Thoracic aorta (tissue), 2 donors: ENCODE results near the gene PTCHD4. TPM values are rescaled to one million over a fixed set of nuclear protein-coding genes. Genes with fewer than 3 reads are reported as not detected.

Experiments used
- ATAC-seq: fragments of 150-250 bp; one replicate; pipeline ENCODE4 v1.8.0; 2017; ENCODE audit warnings: low read depth; ENCODE audit not compliant: insufficient number of reproducible peaks, low FRiP score
- DNase-seq: peaks from one replicate; pipeline ENCODE4 v3.0.0-alpha.2; 2020; ENCODE audit warnings: low spot score
- H3K27ac ChIP-seq, 2 donors: fragments of 200-600 bp; sonication (generic); 1 replicate in 1 of 2; 2 replicates in 1 of 2; pipeline ENCODE4 v1.5.1; 2016; ENCODE audit warnings: mild to moderate bottlenecking in 2 of 2, moderate library complexity in 2 of 2
- H3K27me3 ChIP-seq: fragments of 200-600 bp; sonication (generic); replicated peaks from 2 replicates; pipeline ENCODE4 v1.6.0; 2016; ENCODE audit warnings: mild to moderate bottlenecking; ENCODE audit not compliant: insufficient read depth
- H3K36me3 ChIP-seq: fragments of 200-600 bp; sonication (generic); one replicate; pipeline ENCODE4 v1.5.1; 2016
- H3K4me1 ChIP-seq, 2 donors: fragments of 200-600 bp; sonication (generic); 1 replicate in 1 of 2; 2 replicates in 1 of 2; pipeline versions ENCODE4 v1.5.1 to v1.6.0; 2016; ENCODE audit warnings: low read depth in 2 of 2, mild to moderate bottlenecking in 1 of 2; ENCODE audit not compliant: control insufficient read depth in 1 of 2
- H3K4me3 ChIP-seq: fragments of 200-600 bp; sonication (generic); 2 replicates; pipeline ENCODE4 v1.5.1; 2016; ENCODE audit warnings: mild to moderate bottlenecking
- H3K9me3 ChIP-seq: fragments of 200-600 bp; sonication (generic); 2 replicates; pipeline ENCODE4 v1.5.1; 2016
- total RNA-seq, 2 donors: library from RNA; depleted of rRNA; stranded (reverse); fragments of >200 nt; gene quantifications; one replicate each; pipeline versions ENCODE4 v1.1.0 to v1.2.3, GENCODE V29; 2016
- TF ChIP-seq, protein P1 (sequence below): fragments of 200-600 bp; sonication (generic); IDR thresholded peaks from one replicate; pipeline ENCODE4 v1.5.1; 2019; ENCODE audit warnings: antibody characterized with exemption

Gene PTCHD4
- total RNA-seq, 2 donors from 2014 or later: 2.7 to 4.9 TPM

DNA sequence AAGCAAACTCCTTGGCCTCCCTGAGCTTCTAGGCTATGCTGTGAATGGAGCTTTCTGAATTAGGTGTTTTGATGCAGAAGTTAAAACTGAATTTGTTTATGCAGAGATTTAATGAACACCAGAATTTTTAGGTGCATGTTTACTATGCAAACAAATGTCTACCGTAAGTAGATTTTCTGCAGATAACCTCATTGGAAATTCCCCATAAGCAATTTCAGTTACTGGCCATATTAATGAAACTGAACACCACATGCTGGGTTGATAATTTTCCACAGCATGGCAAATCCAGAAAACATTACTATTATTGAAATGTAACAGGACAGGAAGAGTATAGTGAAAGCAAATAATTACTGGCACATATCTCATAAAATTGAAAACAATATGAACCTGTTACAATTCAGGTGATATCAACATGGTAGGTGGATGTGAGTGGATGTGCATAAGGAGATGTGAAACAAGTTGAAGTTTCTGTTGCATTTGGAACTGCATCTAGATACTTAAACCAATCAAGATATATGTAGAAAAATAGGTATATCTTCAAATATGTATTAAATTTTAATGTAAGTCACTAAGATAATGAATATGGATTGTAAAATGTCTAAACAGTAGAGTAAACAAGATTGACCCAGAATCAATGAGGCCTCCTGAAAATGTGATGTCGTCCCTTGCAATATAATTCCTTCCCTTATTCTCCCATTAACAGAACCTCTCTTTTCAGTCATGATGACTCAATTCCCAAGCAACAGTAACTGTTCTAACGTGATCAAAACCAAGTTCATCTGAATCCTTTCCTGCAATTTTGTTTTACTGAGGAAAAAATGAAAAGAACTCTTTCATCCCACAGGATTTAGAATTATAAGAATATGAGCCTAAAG, 11.0 kb downstream of the PTCHD4 start:
- no peak for ATAC-seq
- H3K27me3 ChIP-seq: no peaks in the 10 kb centered on the region
- H3K4me1 ChIP-seq: no peaks in the 10 kb centered on the region
- H3K9me3 ChIP-seq: no peaks in the 10 kb centered on the region
- no peak overlapping the region for H3K4me3 ChIP-seq
- H3K36me3 ChIP-seq: no peaks in the 10 kb centered on the region
- DNase-seq: no peak
- H3K27ac ChIP-seq: no peak overlapping the region
- TF ChIP-seq, protein P1, sequence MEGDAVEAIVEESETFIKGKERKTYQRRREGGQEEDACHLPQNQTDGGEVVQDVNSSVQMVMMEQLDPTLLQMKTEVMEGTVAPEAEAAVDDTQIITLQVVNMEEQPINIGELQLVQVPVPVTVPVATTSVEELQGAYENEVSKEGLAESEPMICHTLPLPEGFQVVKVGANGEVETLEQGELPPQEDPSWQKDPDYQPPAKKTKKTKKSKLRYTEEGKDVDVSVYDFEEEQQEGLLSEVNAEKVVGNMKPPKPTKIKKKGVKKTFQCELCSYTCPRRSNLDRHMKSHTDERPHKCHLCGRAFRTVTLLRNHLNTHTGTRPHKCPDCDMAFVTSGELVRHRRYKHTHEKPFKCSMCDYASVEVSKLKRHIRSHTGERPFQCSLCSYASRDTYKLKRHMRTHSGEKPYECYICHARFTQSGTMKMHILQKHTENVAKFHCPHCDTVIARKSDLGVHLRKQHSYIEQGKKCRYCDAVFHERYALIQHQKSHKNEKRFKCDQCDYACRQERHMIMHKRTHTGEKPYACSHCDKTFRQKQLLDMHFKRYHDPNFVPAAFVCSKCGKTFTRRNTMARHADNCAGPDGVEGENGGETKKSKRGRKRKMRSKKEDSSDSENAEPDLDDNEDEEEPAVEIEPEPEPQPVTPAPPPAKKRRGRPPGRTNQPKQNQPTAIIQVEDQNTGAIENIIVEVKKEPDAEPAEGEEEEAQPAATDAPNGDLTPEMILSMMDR: no peak

DNA sequence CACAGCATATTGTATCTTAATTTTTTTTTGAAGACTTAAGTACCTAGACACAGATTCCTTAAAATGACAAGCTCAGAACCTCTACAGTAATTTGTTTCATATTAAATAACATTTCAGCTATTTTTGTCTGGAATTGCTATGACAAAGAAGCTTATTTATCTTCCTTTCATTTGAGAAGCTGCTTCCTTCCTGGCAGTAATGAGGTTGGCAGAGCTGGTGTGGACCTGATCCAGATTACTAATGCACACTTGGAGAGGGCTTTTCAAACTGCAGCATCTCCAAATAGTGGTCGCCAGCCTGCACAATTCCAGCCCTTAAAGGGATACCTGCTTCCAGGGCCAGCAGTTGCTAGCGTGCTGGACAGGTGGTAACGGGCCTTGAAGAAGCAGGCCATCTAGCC, 12.1 kb downstream of the PTCHD4 start:
- DNase-seq (no peak), ATAC-seq (no peak)
- H3K27ac ChIP-seq: no peak overlapping the region
- H3K27me3 ChIP-seq: no peaks in the 10 kb centered on the region
- TF ChIP-seq, protein P1: no peak
- H3K9me3 ChIP-seq: no peaks in the 10 kb centered on the region
- H3K4me3 ChIP-seq: no peak overlapping the region
- no peaks in the 10 kb centered on the region for H3K36me3 ChIP-seq
- H3K4me1 ChIP-seq: no peaks in the 10 kb centered on the region

DNA sequence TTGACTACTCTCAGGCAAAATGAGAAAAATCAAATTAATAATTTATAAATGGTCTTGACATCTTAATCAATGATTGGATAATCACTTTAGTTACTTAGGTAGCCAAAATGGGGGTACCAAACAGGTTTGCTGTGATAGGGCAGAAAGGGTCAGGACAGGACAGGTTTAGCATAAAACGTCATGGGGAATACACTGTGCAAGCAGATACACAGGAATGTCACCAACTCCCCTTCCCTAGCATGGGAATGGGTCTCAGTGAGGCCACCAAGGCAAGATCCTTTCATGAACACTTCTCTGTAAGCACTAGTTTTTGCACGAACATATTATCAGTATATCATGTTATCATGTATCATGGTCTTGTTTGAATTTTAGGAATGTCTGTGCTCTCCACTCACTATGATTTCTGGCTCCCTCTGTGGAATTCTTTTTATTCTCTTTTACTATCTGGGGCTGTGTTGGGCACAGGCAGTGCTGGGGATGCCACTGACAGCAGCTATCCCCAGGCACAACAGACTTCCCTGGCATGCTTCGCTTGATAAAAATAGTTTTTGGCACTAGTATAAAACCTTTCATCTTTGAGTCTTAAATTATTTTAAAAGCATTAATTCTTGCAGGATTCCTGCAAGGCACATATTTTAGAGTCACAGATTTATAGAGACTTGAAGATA, 18.3 kb downstream of the PTCHD4 start:
- Histone ChIP-seq H3K4me1 (no peaks in the 10 kb centered on the region), H3K27ac (no peak overlapping the region), H3K4me3 (no peak overlapping the region), H3K9me3 (no peaks in the 10 kb centered on the region), H3K27me3 (no peaks in the 10 kb centered on the region), H3K36me3 (no peaks in the 10 kb centered on the region)
- DNase-seq (no peak), ATAC-seq (no peak)
- TF ChIP-seq, protein P1: no peak

DNA sequence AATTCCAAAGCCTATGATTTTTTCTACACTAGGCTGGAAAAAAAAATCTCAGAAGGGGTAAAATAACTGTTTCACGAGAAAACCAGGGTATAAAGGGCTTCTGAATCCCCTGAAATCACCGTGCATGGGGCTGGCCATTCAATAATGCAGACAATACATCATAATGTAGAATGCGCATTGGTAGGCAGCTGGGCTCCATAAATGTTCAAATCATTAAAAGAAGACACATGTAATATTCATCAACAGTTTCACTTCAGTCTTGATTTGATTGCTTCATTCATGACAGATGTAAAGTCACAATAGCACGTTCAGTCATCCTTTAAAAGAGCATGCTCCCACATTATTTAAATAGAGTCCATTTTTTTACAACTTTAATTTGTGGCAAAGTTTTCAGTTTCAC, 20.5 kb downstream of the PTCHD4 start:
- Histone ChIP-seq H3K27me3 (no peaks in the 10 kb centered on the region), H3K4me1 (no peaks in the 10 kb centered on the region), H3K4me3 (no peak overlapping the region), H3K36me3 (no peaks in the 10 kb centered on the region), H3K9me3 (no peaks in the 10 kb centered on the region), H3K27ac (no peak overlapping the region)
- DNase-seq (no peak), ATAC-seq (no peak)
- TF ChIP-seq, protein P1: no peak

DNA sequence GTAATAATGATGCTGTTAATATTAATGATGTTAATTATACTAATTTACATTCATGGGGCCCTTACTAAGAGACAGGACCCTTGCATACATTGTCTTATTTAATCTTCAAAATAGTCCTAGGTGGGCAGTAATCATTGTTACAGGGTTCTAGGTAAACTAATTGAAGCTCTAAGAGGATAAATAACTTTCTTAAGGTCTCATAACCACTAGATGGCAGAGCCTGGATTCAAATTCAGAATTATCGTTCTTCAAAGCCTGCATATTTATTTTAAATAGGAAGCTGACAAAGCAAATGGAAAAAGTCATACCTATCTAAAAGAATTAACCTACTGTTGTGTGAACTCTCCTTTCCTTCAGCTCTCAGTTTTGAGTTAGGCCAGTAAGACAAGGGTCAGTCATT, 23.5 kb downstream of the PTCHD4 start:
- no peak for ATAC-seq
- Histone ChIP-seq H3K9me3 (no peaks in the 10 kb centered on the region), H3K27ac (no peak overlapping the region), H3K36me3 (no peaks in the 10 kb centered on the region), H3K4me3 (no peak overlapping the region), H3K4me1 (no peaks in the 10 kb centered on the region), H3K27me3 (no peaks in the 10 kb centered on the region)
- no peak for DNase-seq
- TF ChIP-seq, protein P1: no peak
